CD4-positive, alpha-beta T cell treated with Interleukin-21 for 1 hour (primary cell): ENCODE data around the gene GLT6D1.
"Not testable (repeated sequence)": the region's sequence is repeated elsewhere in the genome, so short reads cannot be mapped to it uniquely, and the experiment has no call there.

Source experiments
- DNase-seq: peaks from one replicate; pipeline ENCODE4 v3.0.0-alpha.2; 2020

Gene GLT6D1

DNA sequence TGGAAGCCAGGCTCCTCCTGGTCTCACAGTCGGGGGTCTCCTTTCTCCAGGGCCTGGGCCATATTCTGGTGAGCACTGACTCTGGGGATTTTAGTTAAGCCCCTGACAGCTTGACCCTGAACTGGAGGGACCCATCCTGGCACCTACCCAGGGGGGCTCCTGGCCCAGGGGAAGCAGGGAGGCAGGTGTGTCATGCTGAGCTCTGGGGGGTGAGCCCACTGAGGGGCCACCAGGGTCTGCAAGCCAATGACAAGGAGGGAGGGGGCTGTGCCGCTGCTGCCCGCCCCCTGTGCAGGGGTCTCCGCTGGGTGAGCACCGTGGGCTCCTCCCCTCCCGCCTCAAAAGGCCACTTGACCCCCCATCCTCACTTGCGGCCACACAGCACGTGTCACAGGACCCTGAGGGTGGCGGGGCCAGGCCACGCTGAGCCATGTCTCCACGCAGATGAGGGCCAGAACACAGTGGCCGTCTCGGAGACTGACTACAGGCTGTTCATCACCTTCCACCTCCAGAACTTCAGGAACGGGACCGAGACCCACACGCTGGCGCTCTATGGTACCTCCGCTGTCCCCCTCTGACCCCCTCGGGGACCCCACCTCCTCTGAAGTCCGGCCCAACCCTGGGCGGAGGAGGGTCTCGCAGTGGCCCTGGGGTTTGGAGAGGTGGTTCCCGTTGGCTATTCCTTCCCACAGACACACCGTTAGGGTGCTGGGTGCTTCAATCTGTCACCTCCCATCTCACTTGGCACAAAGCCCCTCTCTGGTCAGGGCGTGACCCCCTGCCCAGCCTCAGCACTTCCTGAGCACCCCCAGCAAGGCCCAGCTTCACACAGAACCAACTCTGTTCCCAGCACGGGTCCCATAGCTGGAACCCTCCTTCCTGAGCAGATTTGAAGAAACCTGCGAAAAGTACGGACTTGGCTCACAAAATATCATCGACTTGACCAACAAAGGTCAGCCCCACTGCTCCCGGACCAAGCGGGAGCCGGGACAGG lies 25.8 kb upstream of the GLT6D1 start:
- no peak for DNase-seq

DNA sequence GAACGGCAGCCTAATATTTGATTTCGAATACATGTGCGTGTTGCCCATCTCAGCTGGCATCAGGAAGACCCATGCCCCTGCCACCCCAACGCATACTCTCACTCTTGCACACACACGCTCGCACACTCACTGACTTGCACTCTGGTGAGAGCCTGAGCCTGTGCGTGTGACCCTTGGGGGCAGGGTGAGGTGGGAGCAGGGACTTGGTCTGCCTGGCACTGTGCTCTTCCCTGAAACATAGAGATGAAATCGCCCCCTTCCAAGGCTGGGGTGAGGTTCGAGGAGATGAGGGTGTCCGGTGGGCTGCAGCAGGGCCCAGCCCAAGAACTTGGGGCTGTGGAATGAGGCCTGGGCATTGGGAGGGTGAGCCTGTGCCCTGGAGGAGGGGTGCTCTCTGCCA lies 24.9 kb upstream of the GLT6D1 start:
- no peak for DNase-seq

DNA sequence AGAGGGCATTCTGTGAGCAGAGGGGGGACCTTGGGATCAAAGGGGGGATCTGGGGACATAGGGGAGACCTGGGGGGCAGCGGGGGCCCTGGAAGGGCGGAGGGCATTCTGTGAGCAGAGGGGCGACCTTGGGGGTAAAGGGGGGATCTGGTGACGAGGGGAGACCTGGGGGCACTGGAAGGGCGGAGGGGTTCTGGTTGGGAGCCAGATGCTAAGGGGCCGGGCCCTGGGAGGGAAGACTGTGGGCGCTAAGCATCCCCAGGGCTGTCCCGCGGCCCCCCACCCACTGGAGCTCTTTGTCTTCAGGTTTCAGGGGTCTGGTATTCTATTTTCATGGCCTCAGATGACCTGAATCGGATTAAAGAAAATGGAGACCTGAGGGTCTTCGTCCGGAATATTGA lies 24.5 kb upstream of the GLT6D1 start:
- DNase-seq, result no peak

DNA sequence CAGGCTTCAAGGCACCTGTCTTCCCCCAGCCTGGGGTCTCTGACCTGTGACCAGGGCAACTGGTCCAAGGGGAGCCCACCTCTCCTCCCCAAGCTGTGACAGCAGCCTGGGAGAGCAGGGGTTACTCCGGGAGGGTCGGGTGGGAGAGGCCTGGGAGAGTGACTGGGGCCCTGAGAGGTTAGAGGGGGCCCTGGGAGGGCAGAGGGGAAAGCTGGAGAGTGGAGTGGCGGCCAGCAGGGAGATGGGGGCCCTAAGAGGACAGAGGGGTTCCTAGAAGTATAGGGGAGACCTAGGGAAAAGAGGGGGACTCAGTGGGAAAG lies 24.1 kb upstream of the GLT6D1 start:
- no peak for DNase-seq

DNA sequence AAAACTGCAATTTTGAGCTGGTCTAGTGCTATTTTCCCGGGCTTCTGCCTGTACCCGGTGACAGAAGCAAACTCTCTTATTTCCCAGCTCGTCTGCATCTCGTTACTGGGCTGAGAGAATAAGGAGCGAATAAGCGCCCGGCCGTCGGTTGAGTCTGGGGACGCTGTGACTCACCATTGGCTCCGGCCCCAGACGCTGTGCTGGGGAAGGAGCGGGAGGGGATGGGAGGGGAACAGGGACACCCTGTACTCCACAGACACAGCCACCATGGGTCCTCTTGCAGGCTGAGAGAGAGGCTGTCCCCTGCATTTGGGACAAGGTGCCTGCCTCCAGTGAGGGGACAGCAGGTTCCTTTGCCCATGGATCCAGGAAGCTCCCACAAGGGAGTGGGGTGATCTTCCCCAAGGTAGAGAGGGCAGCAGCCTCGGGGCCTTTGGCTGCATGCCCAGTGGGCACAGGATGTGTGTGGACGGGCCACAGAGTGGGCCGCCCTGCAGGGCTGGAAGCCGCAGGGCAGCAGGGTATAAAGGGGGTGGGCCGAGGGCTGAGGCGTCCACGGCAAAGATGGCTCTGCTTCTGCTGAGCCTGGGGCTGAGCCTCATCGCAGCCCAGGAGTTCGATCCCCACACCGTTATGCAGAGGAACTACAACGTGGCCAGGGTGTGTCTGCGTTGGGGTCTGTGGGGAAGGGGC lies 23.6 kb upstream of the GLT6D1 start, which contains the start of gene LCN9:
Gene LCN9 (plus strand): TSS at position 552 of the 693 bp plus-strand sequence. CDS start 13 bp downstream, at position 565.
- no peak for DNase-seq

DNA sequence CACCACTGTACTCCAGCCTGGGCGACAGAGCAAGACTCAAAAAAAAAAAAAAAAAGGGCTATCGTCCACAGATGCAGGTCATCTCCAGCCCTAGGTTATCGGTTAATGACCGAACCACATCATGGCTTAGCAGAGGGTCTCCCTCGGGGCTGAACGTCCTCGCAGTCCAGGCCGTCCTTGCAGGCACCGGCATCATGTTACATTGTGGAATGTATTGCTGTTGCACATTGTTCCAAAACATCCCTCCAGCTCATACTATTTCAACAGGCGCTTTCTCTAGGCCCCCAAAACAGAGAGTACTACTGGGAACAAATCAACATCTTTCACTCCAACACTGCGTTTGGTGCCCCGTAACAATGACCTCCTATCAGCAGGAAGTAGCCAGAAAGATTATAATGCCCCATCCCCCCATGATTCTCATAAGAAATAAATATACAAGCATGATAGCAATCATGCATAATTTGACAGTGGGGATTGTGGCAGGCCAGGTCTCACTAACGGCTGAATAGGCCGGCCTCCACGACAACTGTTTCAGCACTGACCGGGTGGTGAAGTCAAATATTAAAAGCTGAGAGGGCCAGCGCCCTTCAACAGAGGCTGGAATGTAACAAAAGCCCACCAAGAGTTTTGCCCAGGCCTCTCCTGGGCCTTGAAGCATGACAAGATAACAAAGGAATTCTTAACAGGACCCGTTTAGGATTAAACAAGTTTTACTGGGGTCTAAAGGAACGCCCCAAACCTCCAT lies 22.6 kb upstream of the GLT6D1 start:
- no peak for DNase-seq

DNA sequence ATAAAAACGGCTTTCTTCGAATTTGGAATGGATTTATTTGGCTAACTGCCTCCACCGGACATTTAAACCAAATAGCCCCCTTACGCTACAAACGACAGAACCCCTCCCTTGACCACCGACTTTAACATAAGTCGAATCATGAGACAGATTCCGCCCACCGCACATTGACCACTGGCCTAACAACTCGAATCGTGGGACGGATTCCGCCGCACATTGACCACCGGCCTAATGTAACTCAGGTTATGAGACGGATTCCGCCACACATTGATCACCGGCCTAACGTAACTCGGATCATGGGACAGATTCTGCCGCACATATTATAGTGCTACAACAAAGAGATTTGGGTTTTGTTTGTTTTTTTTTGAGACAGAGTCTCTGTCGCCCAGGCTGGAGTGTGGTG lies 21.1 kb upstream of the GLT6D1 start:
- no peak for DNase-seq

DNA sequence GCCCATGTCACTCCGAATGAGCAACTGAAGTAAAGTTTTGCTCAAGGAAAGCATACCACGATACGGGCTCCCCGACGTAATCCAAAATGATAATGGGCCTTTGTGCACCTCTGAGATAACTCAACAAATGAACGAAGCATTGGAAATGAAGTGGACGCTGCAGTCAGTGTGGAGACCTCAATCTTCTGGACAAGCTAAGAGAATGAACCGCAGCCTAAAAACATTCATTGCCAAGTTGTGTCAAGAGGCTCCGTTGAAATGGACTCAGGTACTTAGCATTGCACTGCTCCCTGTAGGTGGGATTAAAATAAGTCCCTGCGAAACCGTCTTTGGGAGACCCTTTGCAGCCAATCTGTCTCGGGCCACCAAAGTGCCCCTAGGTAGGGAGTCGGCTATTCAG lies 19.9 kb upstream of the GLT6D1 start:
- no peak for DNase-seq

DNA sequence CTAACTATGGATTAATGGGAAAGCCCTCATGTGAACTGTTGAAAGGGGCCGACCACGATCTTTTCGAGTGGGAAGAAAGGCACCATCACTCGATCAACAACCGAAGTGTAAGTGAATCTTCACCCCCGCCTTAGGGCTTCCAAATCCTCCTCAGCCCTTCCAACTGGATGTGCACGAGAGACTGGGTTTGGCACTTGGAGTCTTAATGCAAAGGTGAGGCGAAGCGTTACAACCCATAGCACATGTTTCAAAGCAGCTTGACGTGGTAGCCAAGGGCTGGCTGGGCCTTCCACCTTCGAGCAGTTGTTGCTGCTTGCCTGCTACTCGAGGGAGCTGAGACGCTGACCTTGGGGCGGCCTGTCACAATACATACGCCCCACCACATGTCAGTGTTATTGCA lies 18.1 kb upstream of the GLT6D1 start:
- no peak for DNase-seq

DNA sequence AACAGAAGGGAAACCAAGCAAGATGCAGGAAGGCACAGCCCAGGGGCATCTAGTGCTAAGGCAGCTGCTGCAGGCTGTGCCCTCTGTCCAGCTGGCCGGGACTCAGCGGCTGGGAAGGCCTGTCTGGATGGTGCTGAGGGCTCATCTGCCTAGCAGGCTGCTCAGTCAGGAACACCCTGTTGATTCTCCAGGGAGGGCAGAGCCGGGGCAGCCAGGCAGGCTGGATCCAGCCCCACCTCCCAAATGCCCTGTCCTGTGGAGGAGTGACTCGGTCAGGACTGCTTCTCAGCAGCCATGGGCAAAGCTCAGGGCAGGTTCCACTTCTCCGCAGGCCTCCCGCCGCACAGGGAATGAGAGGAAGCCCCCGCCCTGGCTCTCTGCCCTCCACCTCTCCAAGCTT lies 16.0 kb upstream of the GLT6D1 start:
- DNase-seq, result no peak

DNA sequence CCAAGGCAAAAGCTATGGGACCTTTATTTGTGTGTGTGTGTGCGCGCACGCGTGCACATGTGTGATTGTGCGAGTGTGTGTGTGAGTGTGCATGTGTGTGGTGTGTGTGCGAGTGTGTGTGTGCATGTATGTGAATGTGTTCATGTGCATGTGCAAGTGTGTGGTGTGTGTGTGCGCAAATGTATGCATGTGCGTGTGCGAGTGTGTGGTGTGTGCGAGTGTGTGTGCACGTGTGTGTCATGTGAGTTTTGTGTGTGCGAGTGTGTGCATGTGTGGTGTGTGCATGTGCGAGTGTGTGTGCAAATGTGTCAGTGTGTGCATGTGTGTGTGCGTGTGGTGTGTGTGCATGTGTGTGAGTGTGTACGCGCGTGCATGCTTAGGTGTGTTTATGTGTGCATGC lies 11.1 kb upstream of the GLT6D1 start:
- no peak for DNase-seq

DNA sequence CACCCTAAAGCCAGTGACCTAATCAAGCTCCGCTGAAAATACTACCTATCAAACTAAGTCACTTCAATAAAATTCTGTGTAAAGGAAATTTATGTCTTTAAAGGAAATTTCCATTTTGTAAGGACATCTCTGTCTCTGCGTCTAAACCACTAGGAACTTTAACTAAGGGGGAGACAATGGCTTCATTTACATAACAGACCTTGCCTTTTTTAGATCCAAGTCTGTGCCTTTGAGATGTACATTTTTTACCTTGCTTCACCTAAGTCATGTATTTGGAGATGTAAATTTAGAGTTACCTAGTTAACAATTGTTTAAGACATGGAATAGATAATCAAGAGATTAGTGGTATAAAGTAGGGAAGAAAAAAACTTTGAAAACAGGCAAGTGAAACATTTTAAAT lies 10.2 kb upstream of the GLT6D1 start:
- no peak for DNase-seq

DNA sequence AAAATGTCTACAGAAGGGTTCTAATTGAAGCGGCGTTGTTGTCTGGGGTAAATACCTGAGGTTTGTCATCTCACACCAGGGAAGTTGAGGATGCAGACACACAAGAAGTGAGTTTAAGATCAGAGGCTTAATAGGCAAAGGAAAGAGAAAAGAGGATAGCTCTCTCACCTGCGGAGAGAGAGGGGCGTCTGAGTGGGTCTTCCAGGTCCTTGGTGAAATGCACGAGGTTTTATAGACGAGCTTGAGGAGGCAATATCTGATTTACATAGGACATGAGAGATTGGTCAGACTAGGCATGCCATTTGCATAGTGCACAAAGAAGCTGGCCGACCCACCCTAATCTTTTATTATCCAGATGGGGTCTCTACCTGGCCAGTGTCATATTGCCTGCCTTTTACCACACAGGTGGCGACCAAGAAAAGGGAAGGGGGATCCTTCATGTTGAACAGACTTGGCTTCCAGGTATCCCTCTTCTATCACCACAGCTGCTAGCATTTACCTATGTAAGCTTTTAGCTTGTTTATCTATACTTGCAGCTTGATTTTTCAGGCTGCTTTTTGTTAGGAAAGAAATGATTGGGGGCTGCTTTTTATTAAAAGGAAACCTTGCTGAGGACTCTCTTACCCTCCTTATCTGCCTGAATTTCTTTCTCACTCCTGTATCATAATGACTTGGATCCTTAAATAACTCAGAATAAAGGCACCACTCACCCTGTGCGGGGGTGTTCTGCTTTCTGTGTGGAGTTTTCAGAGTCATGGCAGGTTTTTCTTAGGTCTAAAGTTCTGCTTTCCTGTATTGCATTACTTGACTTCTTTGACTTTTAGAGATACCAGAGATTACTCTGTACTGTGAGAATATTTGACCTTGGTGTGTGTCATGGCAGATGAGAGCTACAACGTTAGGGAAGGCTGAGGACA lies 9.4 kb upstream of the GLT6D1 start:
- DNase-seq, result no peak

DNA sequence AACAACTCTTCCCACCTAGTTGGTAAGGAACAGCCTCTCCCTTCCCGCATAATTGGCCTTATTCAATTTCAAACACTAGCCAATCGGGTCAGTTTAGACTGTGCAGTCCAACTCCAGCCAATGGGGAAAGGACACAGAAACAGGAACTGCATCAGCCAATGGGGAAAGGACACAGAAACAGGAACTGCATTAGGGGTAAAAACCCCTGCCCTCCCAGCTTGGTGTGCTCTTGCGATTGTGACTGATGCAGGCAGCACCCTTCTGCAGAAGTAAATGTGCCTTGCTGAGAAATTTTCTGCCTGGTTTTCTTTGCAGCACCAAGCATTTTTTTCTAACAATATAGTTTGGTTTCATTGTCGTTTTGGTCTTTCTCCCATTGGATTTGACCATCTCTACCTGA lies 8.5 kb upstream of the GLT6D1 start:
- DNase-seq, result no peak

DNA sequence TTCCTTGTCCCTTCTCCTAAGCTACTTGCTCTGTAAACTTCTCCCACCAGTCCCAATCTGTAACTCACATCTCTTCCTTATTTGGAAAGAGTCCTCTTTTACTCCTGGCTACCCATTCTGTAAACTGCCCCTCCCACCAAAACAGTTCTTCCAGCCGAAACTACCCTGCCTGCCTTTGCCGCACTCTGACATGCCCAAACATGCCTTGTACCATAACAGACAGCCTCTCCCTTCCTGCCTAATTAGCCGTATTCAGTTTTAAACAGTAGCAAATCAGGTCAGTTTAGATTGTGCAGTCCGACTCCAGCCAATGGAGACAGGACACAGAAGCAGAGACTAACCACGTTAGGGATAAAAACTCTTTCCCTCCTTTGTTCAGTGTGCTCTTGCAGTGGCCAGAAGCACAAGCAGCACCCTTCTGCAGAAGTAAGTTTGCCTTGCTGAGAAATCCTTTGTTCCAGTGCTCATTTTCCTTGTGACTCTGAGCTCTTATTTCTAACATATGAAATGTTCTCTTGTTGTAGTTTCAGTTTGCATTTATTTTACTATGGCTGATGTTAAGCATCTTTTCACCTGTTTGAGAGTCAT lies 5.4 kb upstream of the GLT6D1 start:
- no peak for DNase-seq

DNA sequence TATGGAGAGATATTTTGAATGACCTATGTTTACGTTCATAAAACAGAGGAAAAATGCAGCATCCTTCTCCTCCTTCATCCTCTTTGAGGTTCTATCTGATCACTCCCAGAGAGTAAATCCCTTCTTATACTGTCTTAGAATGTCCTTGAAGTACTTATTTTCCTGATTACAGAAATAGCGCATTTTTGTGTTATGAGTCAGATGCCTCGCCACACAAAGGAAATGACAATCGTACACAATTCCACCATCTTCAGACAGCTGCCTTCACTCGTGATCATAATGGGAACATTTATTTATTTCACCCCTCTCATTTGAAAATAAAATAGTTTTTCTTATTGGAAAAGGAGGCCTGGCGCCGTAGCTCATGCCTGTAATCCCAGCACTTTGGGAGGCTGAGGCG lies 2.4 kb upstream of the GLT6D1 start:
- no peak for DNase-seq

DNA sequence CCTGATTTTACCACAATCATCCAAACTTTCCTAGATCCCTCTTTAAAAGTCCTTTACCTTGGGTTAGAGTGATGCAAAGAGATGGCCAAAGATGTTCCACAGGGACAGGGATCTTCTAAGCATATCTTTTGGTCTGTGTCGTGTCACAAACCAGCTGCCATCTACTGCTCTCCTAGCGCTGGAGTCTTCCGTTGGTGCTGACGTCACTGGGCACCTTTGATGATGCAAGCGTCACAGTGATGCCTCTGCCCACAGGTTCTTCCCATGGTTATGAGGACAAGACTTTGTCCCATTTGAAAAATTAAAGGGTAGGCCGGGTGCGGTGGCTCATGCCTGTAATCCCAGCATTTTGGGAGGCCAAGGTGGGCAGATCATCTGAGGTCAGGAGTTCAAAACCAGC lies 1.7 kb upstream of the GLT6D1 start:
- DNase-seq, result no peak

DNA sequence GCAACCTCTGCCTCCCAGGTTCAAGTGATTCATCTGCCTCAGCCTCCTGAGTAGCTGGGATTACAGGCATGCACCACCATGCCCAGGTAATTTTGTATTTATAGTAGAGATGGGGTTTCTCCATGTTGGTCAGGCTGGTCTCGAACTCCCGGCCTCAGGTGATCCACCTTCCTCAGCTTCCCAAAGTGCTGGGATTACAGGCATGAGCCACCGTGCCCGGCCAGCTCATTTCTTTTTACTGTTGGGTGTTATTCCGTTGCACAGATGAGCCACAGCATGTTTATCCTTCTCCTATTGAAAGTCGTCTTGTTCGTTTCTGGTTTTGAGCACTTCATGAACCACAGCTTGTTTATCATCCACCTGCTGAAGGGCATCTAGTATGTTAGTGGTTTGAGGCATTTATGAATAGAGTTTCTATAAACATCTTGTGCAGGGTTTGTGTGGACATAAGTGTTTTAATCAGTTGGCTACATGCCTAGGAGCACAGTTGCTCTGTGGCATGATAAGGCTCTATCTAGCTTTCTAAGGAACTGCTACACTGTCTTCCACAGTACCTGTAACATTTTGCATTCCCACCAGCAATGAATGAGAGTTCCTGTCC lies 2.3 kb downstream of the GLT6D1 start:
- not testable (repeated sequence) for DNase-seq

DNA sequence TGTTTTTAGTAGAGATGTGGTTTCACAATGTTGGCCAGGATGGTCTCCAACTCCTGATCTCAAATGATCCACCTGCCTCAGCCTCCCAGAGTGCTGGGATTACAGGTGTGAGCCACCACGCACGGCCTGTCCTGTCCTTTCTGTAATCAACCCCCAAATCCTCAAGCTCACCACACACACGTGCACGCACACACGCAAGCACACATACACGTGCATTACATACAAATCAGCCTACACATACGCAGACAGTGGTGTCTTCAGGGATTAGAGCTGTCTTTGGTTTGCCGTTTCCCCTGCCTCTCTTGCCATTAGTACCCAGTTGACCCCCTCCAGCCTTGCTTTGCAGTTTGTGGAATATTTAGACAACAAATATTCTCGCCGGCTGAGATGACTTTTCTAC lies 6.5 kb downstream of the GLT6D1 start:
- no peak for DNase-seq

DNA sequence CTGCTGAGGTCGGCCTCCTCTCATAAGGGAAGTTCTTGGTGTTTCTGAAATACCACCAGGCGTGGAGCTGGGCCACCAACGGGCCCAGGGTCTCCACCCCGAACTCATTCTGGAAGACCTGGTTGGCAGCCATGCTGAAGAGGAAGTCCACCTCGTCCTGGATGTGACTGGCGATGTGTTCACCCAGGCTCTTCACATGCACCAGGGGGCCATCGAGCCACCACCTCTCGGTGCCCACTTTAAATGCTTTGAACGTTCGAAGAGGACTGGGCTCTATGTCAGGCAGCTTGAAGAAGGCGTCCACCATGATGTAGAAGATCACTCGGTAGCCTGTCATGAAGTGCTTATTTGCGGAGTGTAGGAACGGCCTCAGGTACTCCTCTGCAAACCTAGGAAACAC lies 15.1 kb downstream of the GLT6D1 start:
- no peak for DNase-seq

DNA sequence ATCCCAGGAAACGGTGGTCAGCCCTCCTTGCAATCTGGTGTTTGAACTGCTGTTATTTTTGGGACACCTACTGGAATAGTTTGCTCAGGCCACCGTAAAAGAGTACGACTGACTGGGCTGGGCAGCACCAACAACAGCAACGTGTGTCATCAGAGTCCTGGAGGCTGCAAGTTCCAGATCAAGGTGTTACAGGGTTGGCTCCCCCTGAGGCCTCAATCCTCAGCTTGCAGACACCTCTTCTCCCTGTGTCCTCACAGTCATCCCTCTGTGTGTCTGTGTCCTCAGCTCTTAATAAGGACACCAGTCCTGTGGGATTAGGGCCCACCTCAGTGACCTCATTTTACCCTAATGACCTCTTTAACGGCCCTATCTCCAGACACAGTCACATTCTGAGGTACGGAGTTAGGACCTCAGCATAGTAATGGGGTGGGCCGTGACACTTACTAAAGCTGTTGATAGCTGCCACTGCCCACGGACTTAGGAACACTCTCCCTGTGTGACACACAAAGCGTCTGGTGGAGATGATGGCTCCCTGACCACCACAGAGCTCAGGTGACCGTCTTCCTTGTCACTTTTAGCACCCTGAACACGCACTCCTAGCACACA lies 16.8 kb downstream of the GLT6D1 start:
- no peak for DNase-seq
